WTC11 (cell line): Measurements from ENCODE around the gene CALU. TPM values are rescaled to one million over a fixed set of nuclear protein-coding genes. Genes with fewer than 3 reads are reported as not detected.

Experiments
- ATAC-seq: fragments of 200-7000 bp; cut with Tn5 transposase; 2 replicates; pipeline ENCODE4 v1.10.0; 2021; ENCODE audit warnings: mild to moderate bottlenecking, moderate library complexity
- CTCF ChIA-PET: fragments of 300-600 bp; sonication (Branson Sonifier 250); formaldehyde crosslinking; loops from one replicate; lab custom pipeline; 2021; ENCODE audit warnings: antibody characterized with exemption; lab: Charles Lee
- POLR2A ChIA-PET: fragments of 350-600 bp; sonication (Branson Sonifier 250); formaldehyde crosslinking; loops from one replicate; lab custom pipeline; 2021; ENCODE audit warnings: antibody characterized with exemption; lab: Charles Lee
- DNase-seq: peaks from one replicate; pipeline ENCODE4 v3.0.0; 2021; ENCODE audit warnings: low spot score
- H3K27ac Mint-ChIP-seq: 2 replicates; pipeline ENCODE4 v1.8.0; 2021; ENCODE audit warnings: mixed read lengths
- H3K27me3 Mint-ChIP-seq: 2 replicates; pipeline ENCODE4 v1.8.0; 2021; ENCODE audit warnings: low read depth, mild to moderate bottlenecking, moderate library complexity, mixed read lengths
- H3K36me3 Mint-ChIP-seq: 2 replicates; pipeline ENCODE4 v1.8.0; 2021; ENCODE audit warnings: mixed read lengths
- H3K4me1 Mint-ChIP-seq: 2 replicates; pipeline ENCODE4 v1.8.0; 2022; ENCODE audit warnings: mixed read lengths
- H3K4me3 Mint-ChIP-seq: 2 replicates; pipeline ENCODE4 v1.8.0; 2021; ENCODE audit warnings: mild to moderate bottlenecking, moderate library complexity, mixed read lengths
- H3K9me3 Mint-ChIP-seq: 2 replicates; pipeline ENCODE4 v1.8.0; 2021; ENCODE audit warnings: mixed read lengths
- CBFB ChIP-seq: sonication (generic); formaldehyde crosslinking; IDR thresholded peaks from 2 replicates; pipeline ENCODE4 v1.8.1; 2022; ENCODE audit warnings: mild to moderate bottlenecking, low read depth, missing genetic modification reagents
- E2F4 ChIP-seq: sonication (generic); formaldehyde crosslinking; IDR thresholded peaks from 2 replicates; pipeline ENCODE4 v1.8.1; 2022; ENCODE audit warnings: low read depth, mild to moderate bottlenecking, moderate library complexity, missing genetic modification reagents, borderline replicate concordance
- JAZF1 ChIP-seq: fragments of 250-450 bp; sonication (Bioruptor Pico); IDR thresholded peaks from 2 replicates; pipeline ENCODE4 v1.9.0; 2021; ENCODE audit warnings: moderate library complexity, mild to moderate bottlenecking, inconsistent platforms
- JUN ChIP-seq: sonication (generic); formaldehyde crosslinking; IDR thresholded peaks from 2 replicates; pipeline ENCODE4 v1.8.0; 2023; ENCODE audit warnings: mild to moderate bottlenecking, missing genetic modification reagents
- MYBL2 ChIP-seq: sonication (generic); formaldehyde crosslinking; IDR thresholded peaks from 2 replicates; pipeline ENCODE4 v1.8.1; 2023; ENCODE audit warnings: mild to moderate bottlenecking, moderate library complexity, missing genetic modification reagents
- NFYB ChIP-seq: sonication (generic); formaldehyde crosslinking; conservative IDR thresholded peaks from 2 replicates; pipeline ENCODE4 v1.8.0; 2022; ENCODE audit warnings: low read depth, missing genetic modification reagents
- SMAD4 ChIP-seq: sonication (generic); formaldehyde crosslinking; IDR thresholded peaks from 2 replicates; pipeline ENCODE4 v1.8.0; 2022; ENCODE audit warnings: mild to moderate bottlenecking, missing genetic modification reagents
- SOX15 ChIP-seq: fragments of 250-450 bp; sonication (Bioruptor Pico); IDR thresholded peaks from 2 replicates; pipeline ENCODE4 v1.9.0; 2021; ENCODE audit warnings: mild to moderate bottlenecking
- TEAD1 ChIP-seq: sonication (generic); formaldehyde crosslinking; IDR thresholded peaks from 2 replicates; pipeline ENCODE4 v1.8.0; 2022; ENCODE audit warnings: mild to moderate bottlenecking, missing genetic modification reagents
- TP53 ChIP-seq: sonication (generic); formaldehyde crosslinking; IDR thresholded peaks from 2 replicates; pipeline ENCODE4 v1.8.1; 2023; ENCODE audit warnings: mild to moderate bottlenecking, missing genetic modification reagents
- ZBTB43 ChIP-seq: sonication (generic); formaldehyde crosslinking; IDR thresholded peaks from 2 replicates; pipeline ENCODE4 v1.8.1; 2023; ENCODE audit warnings: mild to moderate bottlenecking, missing genetic modification reagents
- ZNF138 ChIP-seq: sonication (generic); formaldehyde crosslinking; conservative IDR thresholded peaks from 2 replicates; pipeline ENCODE4 v1.8.1; 2022; ENCODE audit warnings: mild to moderate bottlenecking, moderate library complexity, missing genetic modification reagents
- ZNF671 ChIP-seq: fragments of 250-450 bp; sonication (Bioruptor Pico); IDR thresholded peaks from 2 replicates; pipeline ENCODE4 v1.8.0; 2021; ENCODE audit warnings: mild to moderate bottlenecking
- total RNA-seq: library from RNA; stranded (reverse); gene quantifications from 3 replicates; pipeline ENCODE4 v1.2.3, GENCODE V29; 2021
- TF ChIP-seq, protein P1 (sequence below): fragments of 250-450 bp; sonication (Bioruptor Pico); IDR thresholded peaks from 2 replicates; pipeline ENCODE4 v1.9.0; 2021; ENCODE audit warnings: mild to moderate bottlenecking
- TF ChIP-seq, protein P2 (sequence below): fragments of 250-450 bp; sonication (Bioruptor Pico); IDR thresholded peaks from 2 replicates; pipeline ENCODE4 v2.1.2; 2022; ENCODE audit warnings: mild to moderate bottlenecking, moderate library complexity
- TF ChIP-seq, protein P3 (sequence below): sonication (generic); formaldehyde crosslinking; conservative IDR thresholded peaks from 2 replicates; pipeline ENCODE4 v1.8.1; 2022; ENCODE audit warnings: mild to moderate bottlenecking, missing genetic modification reagents
- TF ChIP-seq, protein P4 (sequence below): fragments of 200-600 bp; IDR thresholded peaks from 2 replicates; pipeline ENCODE4 v1.8.0; 2022; ENCODE audit warnings: antibody characterized with exemption
- TF ChIP-seq, protein P5 (sequence below): sonication (generic); formaldehyde crosslinking; IDR thresholded peaks from 2 replicates; pipeline ENCODE4 v1.8.1; 2022; ENCODE audit warnings: low read depth, missing genetic modification reagents, borderline replicate concordance

The CALU gene
- total RNA-seq, 1 experiment from 2014 or later = 150 TPM

DNA sequence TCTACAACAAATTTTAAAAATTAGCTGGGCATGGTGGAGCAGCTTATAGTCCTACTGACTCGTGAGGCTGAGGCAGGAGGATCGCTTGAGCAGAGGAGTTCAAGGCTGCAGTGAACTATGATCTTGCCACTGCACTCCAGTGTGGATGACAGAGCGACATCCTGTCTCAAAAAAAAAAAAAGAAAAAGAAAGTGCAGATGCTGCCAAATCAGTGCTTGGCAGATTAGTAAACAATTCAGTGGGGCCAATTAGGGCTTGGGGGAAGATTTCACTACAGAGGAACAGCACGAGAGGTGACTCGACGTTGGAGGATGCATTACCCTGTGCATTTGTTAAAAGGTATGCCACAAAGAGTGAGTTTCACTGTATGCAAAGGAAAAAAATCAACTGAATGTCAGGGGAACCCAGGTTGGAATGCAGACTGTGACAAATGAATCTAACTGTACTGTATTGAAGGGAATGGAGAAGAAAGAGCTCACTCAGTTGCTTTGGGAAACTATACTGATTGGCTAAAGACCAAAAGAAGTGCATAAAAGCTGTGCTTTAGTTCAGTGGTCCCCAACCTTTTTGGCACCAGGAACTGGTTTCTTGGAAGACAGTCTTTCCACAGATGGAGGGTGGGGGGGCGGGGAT is 35.4 kb upstream of the CALU start (continued):
- TF ChIP-seq, protein P1, sequence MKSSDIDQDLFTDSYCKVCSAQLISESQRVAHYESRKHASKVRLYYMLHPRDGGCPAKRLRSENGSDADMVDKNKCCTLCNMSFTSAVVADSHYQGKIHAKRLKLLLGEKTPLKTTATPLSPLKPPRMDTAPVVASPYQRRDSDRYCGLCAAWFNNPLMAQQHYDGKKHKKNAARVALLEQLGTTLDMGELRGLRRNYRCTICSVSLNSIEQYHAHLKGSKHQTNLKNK = no peak
- TF ChIP-seq, protein P2, sequence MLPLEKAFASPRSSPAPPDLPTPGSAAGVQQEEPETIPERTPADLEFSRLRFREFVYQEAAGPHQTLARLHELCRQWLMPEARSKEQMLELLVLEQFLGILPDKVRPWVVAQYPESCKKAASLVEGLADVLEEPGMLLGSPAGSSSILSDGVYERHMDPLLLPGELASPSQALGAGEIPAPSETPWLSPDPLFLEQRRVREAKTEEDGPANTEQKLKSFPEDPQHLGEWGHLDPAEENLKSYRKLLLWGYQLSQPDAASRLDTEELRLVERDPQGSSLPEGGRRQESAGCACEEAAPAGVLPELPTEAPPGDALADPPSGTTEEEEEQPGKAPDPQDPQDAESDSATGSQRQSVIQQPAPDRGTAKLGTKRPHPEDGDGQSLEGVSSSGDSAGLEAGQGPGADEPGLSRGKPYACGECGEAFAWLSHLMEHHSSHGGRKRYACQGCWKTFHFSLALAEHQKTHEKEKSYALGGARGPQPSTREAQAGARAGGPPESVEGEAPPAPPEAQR (CRISPR knock-in tag) = no peak
- TF ChIP-seq, protein P3, sequence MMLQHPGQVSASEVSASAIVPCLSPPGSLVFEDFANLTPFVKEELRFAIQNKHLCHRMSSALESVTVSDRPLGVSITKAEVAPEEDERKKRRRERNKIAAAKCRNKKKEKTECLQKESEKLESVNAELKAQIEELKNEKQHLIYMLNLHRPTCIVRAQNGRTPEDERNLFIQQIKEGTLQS (CRISPR knock-in tag) = no peak
- no peak for TF ChIP-seq JUN (CRISPR knock-in tag)
- no peak for TF ChIP-seq MYBL2 (CRISPR knock-in tag)
- TF ChIP-seq, protein P4, sequence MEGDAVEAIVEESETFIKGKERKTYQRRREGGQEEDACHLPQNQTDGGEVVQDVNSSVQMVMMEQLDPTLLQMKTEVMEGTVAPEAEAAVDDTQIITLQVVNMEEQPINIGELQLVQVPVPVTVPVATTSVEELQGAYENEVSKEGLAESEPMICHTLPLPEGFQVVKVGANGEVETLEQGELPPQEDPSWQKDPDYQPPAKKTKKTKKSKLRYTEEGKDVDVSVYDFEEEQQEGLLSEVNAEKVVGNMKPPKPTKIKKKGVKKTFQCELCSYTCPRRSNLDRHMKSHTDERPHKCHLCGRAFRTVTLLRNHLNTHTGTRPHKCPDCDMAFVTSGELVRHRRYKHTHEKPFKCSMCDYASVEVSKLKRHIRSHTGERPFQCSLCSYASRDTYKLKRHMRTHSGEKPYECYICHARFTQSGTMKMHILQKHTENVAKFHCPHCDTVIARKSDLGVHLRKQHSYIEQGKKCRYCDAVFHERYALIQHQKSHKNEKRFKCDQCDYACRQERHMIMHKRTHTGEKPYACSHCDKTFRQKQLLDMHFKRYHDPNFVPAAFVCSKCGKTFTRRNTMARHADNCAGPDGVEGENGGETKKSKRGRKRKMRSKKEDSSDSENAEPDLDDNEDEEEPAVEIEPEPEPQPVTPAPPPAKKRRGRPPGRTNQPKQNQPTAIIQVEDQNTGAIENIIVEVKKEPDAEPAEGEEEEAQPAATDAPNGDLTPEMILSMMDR = no peak
- TF ChIP-seq SMAD4 (CRISPR knock-in tag) = no peak
- TF ChIP-seq, all 79 proteins: peak for 0

GRCh38 chr7:128705891-128706333 is 33.2 kb upstream of the CALU start:
- Mint-ChIP-seq H3K4me1 (peaks cover 30% of the 10 kb centered on the region), H3K4me3 (no peak overlapping the region), H3K27ac (no peak overlapping the region), H3K9me3 (peaks cover under 1% of the 10 kb centered on the region), H3K36me3 (peaks cover under 1% of the 10 kb centered on the region; the same call in 1 of the 2 replicates), H3K27me3 (peaks cover 3% of the 10 kb centered on the region; the same call in 1 of the 2 replicates)
- ChIA-PET CTCF (no interaction called here), POLR2A (interaction anchor here (0.7 kb wide), 1 partner anchor 808 kb away, joined by 3 read pairs; no protein-coding TSS in a partner anchor)
- ATAC-seq (no peak), DNase-seq (no peak)
- TF ChIP-seq TEAD1 (CRISPR knock-in tag) (no peak), TP53 (CRISPR knock-in tag) (no peak), NFYB (CRISPR knock-in tag) (no peak), JAZF1 (no peak), E2F4 (CRISPR knock-in tag) (no peak), ZNF671 (CRISPR knock-in tag) (no peak), SOX15 (CRISPR knock-in tag) (no peak), CBFB (CRISPR knock-in tag) (no peak), ZNF138 (no peak), ZBTB43 (CRISPR knock-in tag) (no peak)
- TF ChIP-seq, protein P5, sequence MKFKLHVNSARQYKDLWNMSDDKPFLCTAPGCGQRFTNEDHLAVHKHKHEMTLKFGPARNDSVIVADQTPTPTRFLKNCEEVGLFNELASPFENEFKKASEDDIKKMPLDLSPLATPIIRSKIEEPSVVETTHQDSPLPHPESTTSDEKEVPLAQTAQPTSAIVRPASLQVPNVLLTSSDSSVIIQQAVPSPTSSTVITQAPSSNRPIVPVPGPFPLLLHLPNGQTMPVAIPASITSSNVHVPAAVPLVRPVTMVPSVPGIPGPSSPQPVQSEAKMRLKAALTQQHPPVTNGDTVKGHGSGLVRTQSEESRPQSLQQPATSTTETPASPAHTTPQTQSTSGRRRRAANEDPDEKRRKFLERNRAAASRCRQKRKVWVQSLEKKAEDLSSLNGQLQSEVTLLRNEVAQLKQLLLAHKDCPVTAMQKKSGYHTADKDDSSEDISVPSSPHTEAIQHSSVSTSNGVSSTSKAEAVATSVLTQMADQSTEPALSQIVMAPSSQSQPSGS = no peak
